Mesangial cell (primary cell): ENCODE data around the gene WFDC9. TPM values are rescaled to one million over a fixed set of nuclear protein-coding genes. Genes with fewer than 3 reads are reported as not detected.

Experiments
- total RNA-seq: library from RNA; depleted of rRNA; stranded (reverse); fragments of >200 nt; gene quantifications from 2 replicates; pipeline ENCODE4 v1.2.3, GENCODE V29; 2015

WFDC9 gene
- total RNA-seq: not detected in 2 replicates

GRCh38 chr20:45631184-45631583 lies at the start of gene WFDC9:
Gene WFDC9 (minus strand): TSS chr20:45631284. CDS start chr20:45610181, 21,103 bp downstream.

DNA sequence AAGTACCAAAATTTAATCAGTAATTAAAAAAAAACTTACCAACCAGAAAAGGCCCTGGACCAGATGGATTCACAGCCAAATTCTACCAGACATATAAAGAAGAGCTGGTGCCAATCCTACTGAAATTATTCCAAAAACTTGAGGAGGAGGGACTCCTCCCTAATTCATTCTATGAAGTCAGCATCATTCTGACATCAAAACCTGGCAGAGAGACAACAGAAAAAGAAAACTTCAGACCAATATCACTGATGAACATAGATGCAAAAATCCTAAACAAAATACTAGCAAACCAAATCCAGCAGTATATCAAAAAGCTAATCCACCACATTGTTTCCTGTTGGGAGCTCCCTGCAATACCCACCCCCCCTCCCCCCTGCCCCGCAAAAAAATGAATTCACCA lies 39.1 kb upstream of the WFDC9 start, which contains the start of gene WFDC11:
WFDC11 (minus strand) TSS at position 101 of the 400 bp plus-strand sequence. CDS start 19,639 bp downstream, outside the sequence.

GRCh38 chr20:45629496-45630100 lies 1.5 kb downstream of the WFDC9 start, which contains the start of gene WFDC10A:
Gene WFDC10A (plus strand): TSS chr20:45629739. CDS start chr20:45629814, 75 bp downstream.

GRCh38 chr20:45579184-45579583 lies 51.9 kb downstream of the WFDC9 start, which contains the start of gene WFDC8:
Gene WFDC8 (minus strand): TSS chr20:45579284. CDS start chr20:45579247, 37 bp downstream.

Other genes with a start within 250 kb of the WFDC9 start
- 36.2 and 36.6 TPM in 2 replicates for gene DBNDD2, start 223.0 kb downstream of the WFDC9 start, total RNA-seq
- 81.5 and 125 TPM in 2 replicates for gene PIGT, start 215.1 kb downstream of the WFDC9 start, total RNA-seq
- 0.98 and 9.8 TPM in 2 replicates for gene WFDC2, start 161.5 kb downstream of the WFDC9 start, total RNA-seq
- gene SPINT3, start 115.7 kb downstream of the WFDC9 start, total RNA-seq: not detected in 2 replicates
- not detected in 2 replicates for gene WFDC6, start 91.8 kb downstream of the WFDC9 start, total RNA-seq
- not detected in 2 replicates for gene EPPIN, start 83.9 kb downstream of the WFDC9 start, total RNA-seq
- gene WFDC8, start 52.0 kb downstream of the WFDC9 start, total RNA-seq: not detected in 2 replicates
- gene WFDC10A, start 1.5 kb downstream of the WFDC9 start, total RNA-seq: not detected in 2 replicates
- gene WFDC11, start 39.0 kb upstream of the WFDC9 start, total RNA-seq: not detected in 2 replicates
- not detected in 2 replicates for gene WFDC13, start 70.8 kb upstream of the WFDC9 start, total RNA-seq
- not detected in 2 replicates for gene WFDC10B, start 73.7 kb upstream of the WFDC9 start, total RNA-seq
- gene SPINT4, start 91.1 kb upstream of the WFDC9 start, total RNA-seq: not detected in 2 replicates
- 1.1 TPM in 1 of 2 replicates, not detected in the other for gene WFDC3, start 160.6 kb upstream of the WFDC9 start, total RNA-seq
- gene DNTTIP1, start 160.7 kb upstream of the WFDC9 start, total RNA-seq: 24.7 and 36.3 TPM in 2 replicates
- 20.9 and 425 TPM in 2 replicates for gene UBE2C, start 181.4 kb upstream of the WFDC9 start, total RNA-seq
- gene TNNC2, start 196.0 kb upstream of the WFDC9 start, total RNA-seq: not detected in 2 replicates
- 31.1 and 40.7 TPM in 2 replicates for gene SNX21, start 202.5 kb upstream of the WFDC9 start, total RNA-seq
- 36.0 and 46.5 TPM in 2 replicates for gene ACOT8, start 226.1 kb upstream of the WFDC9 start, total RNA-seq
- gene ZSWIM3, start 226.3 kb upstream of the WFDC9 start, total RNA-seq: 2.6 and 3.5 TPM in 2 replicates
- 14.7 and 17.7 TPM in 2 replicates for gene ZSWIM1, start 249.9 kb upstream of the WFDC9 start, total RNA-seq